Measurements from ENCODE around the gene TBCD. TPM values are rescaled to one million over a fixed set of nuclear protein-coding genes. Genes with fewer than 3 reads are reported as not detected.
"Not testable (repeated sequence)": the region's sequence is repeated elsewhere in the genome, so short reads cannot be mapped to it uniquely, and the experiment has no call there.

TBCD gene
- total RNA-seq, 2 donors from 2014 or later = 44.4 to 54.1 TPM

- ATAC-seq = no peak
- no peak for DNase-seq
- intact Hi-C loops (cut with DNase I, micrococcal nuclease) = loop anchor here in 1 of 2 donors (5.0 kb wide), 1 partner anchor 135 kb away; no protein-coding TSS in a partner anchor
Observed at GRCh38 chr17:82782657-82783207, 30.9 kb downstream of the TBCD start.

DNA sequence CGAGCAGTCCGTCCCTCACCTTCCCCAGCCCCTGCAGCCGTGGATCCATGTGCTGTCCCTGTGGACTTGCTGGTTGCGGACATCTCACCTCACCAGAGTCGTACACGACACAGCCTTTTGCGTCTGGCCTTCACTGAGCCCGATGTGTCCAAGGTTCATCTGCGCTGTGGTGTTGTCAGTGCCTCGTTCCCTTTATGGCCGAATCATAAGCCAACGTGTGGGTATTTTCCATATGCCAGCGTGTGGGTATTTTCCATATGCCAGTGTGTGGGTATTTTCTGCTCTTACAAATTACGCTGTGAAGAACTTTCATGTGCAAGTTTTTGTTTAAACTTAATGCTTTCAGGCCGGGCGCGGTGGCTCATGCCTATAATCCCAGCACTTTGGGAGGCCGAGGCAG is 31.6 kb downstream of the TBCD start:
- no peak for ATAC-seq
- intact Hi-C loops (cut with DNase I, micrococcal nuclease) = loop anchor here in 1 of 2 donors (5.0 kb wide), 1 partner anchor 134 kb away; no protein-coding TSS in a partner anchor
- no peak for DNase-seq

- ATAC-seq; DNase-seq; intact Hi-C loops (cut with DNase I, micrococcal nuclease): not testable (repeated sequence)
Observed at GRCh38 chr17:82785581-82785980, 33.7 kb downstream of the TBCD start.

GRCh38 chr17:82786427-82786826 is 34.6 kb downstream of the TBCD start:
- ATAC-seq = no peak
- DNase-seq = no peak
- intact Hi-C loops (cut with DNase I, micrococcal nuclease) = no loop called here

DNA sequence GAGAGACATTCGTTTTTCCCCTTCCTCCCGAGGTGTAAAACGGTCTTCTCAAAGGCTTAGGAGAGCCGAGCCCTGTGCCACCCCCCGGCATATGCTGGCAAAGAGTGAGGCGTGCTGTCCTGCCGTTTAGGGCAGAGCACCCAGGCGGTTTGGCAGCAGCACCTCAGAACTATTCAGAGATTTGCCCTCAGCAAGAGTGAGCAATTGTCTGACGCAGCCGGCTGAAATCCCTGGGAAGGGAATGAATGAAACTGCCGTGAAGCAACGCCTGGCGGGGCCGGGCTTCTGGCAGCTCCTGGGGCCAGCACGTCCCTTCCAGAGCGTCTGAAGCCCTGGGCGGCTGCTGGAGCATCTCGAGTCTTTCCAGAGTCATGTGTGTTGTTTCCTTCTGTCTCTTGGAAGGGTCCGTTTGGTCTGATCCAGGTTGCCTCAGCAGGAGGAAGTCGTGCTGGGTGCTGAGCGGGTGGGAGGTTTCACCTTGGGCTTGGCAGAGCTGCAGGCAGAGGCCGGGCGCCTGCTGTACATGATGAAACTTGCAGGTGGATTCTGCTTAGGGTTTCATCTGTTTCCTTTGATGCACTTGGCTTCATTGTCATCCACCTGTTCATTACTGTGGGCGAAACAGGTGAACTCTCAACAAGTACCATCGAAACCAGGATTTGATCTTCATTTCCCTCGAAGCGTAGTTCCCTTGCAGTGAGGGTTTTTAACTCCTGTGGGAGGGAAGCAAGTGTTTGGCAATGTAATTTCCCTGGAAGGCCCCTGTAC is 35.4 kb downstream of the TBCD start:
- intact Hi-C loops (cut with DNase I, micrococcal nuclease) = no loop called here
- ATAC-seq (no peak), DNase-seq (no peak)

GRCh38 chr17:82788206-82789001 is 36.5 kb downstream of the TBCD start:
- ATAC-seq (no peak), DNase-seq (no peak)
- intact Hi-C loops (cut with DNase I, micrococcal nuclease) = no loop called here

DNA sequence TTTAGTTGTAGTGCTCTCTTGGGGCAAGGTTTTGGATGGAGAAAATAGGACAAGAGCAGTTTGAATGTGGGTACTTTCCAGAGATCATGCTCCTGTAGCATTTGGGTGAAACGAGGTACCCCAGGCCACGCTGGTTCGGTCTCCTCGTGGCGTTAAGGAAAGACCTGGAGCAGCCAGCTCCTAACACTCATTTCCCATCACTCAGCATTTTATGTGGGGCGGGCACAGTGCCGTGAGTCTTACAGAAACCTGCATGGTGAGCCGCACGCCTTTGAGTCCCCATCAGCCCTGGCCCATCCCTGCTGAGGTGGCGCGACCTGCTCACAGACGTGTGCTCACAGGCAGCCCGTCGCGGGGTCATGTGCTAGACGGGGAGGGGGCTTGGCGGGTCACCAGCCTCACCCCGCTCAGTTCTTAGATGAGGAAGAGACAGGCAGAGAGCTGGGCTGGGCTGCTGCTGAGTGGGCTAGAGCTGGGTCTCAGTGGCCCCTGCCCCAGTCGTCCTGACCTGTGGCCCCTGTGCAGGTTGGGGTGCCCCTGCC is 37.3 kb downstream of the TBCD start:
- intact Hi-C loops (cut with DNase I, micrococcal nuclease) = no loop called here
- ATAC-seq = no peak

DNA sequence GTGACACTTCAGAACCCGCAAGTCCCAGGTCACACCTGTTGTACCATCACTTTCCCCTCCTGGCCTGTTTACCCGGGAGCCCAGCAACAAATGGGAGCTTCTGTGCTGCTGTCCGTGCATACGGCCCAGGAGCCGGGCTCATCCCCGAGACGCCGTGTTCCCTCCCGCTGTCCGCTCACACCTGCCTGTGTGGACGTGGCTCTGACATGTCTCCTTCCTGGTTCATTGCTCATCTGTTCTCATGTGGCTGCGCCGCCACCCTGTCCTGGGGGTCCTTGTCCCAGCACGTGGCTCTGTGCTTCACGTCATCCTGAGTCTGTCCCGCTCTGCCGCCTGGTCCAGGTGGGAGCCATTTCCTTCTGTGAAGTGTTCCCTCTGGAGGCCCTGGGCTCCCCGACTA is 37.9 kb downstream of the TBCD start:
- ATAC-seq (no peak), DNase-seq (no peak)
- intact Hi-C loops (cut with DNase I, micrococcal nuclease) = no loop called here

More for the DNA sequence above, 37.3 kb downstream of the TBCD start:
- DNase-seq = no peak

DNA sequence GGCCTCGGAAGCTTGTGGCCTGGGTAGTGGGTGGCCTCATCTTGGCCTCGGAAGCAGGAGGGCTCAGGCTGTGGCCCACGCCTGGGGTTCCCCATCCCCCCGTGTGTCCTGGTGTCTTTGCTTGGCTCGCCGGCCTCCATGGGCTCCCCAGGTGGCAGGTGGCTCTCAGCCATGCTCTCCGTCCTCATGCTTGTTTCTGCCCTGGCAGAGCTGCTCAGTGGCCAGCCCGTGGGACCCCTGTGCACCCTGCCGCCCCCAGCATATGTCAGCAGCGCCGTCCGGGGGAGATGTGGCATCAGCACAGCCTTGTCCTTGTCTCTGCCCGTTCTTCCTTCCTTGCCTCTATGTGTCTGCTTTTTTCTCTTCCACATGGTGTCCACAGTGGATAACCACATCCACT is 38.5 kb downstream of the TBCD start:
- DNase-seq (no peak), ATAC-seq (no peak)
- intact Hi-C loops (cut with DNase I, micrococcal nuclease) = no loop called here

DNA sequence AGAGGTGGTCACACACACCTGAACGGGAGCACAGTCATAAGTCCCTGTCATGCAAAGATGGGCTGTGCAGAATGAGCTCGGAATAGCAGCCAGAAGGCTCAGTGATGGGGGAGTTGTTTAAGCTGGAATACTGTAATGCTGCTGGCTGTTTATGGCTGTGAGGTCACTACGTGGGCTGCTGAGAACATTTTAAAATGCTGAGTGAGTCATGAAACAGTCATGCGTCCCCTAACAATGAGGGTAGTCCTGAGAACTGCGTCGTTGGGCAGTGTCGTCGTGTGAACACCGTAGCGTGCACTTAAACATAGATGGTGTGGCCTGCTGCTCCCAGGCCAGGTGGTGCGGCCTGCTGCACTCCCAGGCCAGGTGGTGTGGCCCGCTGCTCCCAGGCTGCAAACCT is 39.7 kb downstream of the TBCD start:
- ATAC-seq = no peak
- no peak for DNase-seq
- intact Hi-C loops (cut with DNase I, micrococcal nuclease) = no loop called here

- intact Hi-C loops (cut with DNase I, micrococcal nuclease) = no loop called here
- DNase-seq (no peak), ATAC-seq (no peak)
Observed at GRCh38 chr17:82793974-82794630, 42.2 kb downstream of the TBCD start.

DNA sequence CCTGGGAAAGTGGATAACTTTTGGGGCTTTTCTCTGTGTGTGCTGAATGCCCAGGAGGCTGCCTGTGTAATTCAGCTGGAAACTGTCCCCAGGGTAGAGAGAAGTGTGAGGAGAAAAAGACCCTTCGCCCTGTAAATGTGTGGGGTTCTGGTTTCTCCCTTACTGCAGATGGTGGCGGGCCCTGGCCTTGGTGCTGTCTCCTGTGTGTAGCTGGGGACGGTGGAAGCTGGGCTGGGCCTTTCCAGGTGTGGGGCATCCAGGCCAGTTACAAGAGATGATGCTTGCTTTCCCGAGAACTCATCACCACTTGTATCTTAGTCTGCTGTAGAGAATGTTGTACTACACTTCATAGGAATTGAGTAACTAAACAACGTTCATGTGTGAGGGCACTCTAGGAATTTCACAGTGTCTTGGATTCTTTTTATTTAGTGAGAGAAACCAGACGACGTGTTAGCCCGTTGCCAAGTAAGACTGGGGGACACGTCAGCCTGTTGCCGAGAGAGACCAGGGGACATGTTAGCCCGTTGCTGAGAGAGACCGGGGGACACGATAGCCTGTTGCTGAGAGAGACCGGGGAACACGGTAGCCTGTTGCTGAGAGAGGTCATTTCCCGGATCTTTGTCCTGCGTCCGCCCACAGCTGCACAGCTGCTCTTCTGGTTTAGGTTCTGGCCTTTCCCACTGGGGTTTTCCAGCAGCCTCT is 43.1 kb downstream of the TBCD start:
- no peak for DNase-seq
- ATAC-seq = no peak
- intact Hi-C loops (cut with DNase I, micrococcal nuclease) = no loop called here

DNA sequence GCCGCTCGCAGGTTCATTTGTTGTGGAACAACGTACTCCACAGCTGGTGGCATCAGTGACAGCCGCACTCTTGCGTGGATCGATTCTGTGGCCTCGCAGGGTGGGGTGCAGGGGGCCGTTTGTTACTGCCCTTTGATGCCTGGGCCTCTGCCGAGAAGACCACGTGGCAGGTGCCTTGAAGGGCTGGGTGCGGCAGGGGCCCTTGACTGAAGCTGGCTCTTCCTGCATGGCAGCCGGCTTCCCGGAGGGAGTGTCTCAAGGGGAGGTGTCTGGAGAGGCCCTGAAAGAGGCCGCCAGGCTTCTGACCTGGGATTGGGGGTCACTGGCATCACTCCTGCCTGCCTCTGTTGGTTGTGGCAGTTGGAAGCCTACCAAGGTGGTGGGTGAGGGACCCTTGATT is 43.8 kb downstream of the TBCD start:
- peak; percentile 66 for DNase-seq
- peak; percentile 91 for ATAC-seq
- intact Hi-C loops (cut with DNase I, micrococcal nuclease) = no loop called here

- no peak for DNase-seq
- ATAC-seq = no peak
- intact Hi-C loops (cut with DNase I, micrococcal nuclease) = no loop called here
Observed at GRCh38 chr17:82797061-82797460, 45.2 kb downstream of the TBCD start.

DNA sequence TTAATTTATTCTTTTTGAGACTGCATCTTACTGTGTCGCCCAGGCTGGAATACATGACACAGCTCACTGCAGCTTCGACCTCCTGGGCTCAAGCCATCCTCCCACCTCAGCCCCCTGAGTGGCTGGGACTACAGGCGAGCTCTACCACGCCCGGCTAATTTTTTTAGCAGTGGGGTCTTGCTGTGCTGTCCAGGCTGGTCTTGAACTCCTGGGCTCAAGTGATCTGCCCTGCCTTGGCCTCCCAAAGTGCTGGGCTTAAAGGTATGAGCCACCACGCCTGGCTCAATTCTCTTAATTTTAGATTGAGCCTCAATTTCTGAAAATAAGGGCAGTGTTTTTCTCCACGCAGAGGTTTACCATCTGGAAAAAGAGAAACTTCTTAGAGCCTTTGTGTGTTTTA is 46.9 kb downstream of the TBCD start:
- ATAC-seq (no peak), DNase-seq (no peak)
- intact Hi-C loops (cut with DNase I, micrococcal nuclease) = no loop called here

GRCh38 chr17:82799591-82799990 is 47.7 kb downstream of the TBCD start:
- intact Hi-C loops (cut with DNase I, micrococcal nuclease) = no loop called here
- ATAC-seq = peak; percentile 89
- DNase-seq = peak; percentile 68 to 69

DNA sequence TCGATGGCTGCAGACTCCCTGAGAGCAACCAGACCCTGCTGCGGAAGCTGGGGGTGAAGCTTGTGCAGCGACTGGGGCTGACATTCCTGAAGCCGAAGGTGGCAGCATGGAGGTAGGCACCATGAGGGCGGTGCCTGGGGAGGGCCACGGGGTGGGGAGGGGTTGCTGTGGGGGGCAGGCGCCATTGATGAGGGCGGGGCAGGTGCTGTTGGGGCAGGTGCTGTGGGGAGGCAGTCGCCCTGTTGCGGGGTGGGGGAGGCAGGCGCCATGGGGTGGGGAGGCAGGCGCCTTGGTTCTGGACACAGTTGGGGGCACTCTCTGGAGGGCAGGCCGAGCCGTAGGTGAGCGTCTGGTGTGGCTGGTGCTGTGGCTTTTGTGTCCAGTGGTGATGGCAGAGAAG is 49.0 kb downstream of the TBCD start:
- DNase-seq (no peak), ATAC-seq (no peak)
- intact Hi-C loops (cut with DNase I, micrococcal nuclease) = no loop called here

DNA sequence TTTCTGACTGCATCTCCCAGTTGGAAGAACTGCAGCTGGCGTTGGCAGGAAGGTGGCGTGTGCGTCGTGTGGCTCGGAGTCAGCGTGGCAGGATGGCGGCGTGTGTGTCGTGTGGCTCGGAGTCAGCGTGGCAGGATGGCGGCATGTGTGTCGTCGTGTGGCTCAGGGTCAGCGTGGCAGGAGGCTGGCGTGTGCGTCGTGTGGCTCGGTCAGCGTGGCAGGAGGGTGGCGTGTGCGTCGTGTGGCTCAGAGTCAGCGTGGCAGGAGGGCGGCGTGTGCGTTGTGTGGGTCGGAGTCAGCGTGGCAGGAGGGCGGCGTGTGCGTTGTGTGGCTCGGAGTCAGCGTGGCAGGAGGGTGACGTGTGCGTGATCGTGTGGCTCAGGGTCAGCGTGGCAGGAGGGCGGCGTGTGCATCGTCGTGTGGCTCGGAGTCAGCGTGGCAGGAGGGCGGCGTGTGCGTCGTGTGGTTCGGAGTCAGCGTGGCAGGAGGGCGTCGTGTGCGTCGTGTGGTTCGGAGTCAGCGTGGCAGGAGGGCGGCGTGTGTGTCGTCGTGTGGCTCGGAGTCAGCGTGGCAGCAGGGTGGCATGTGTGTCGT is 49.6 kb downstream of the TBCD start:
- no peak for DNase-seq
- intact Hi-C loops (cut with DNase I, micrococcal nuclease) = no loop called here
- ATAC-seq = no peak

Measured in left colon (tissue), 2 donors.